DOHH2 (cell line): ENCODE results near the gene TBC1D25.

Experiments
- H3F3A ChIP-seq: fragments of 200-600 bp; sonication (generic), shearing (Covaris generic); 2 replicates; pipeline ENCODE4 v1.6.0; 2016; ENCODE audit warnings: antibody characterized with exemption, mild to moderate bottlenecking; ENCODE audit not compliant: control insufficient read depth, insufficient read depth
- H3K27ac ChIP-seq: fragments of 200-600 bp; sonication (generic); 2 replicates; pipeline ENCODE4 v1.5.1; 2014; ENCODE audit warnings: low read depth, mild to moderate bottlenecking, low read length, moderate library complexity
- H3K27me3 ChIP-seq: fragments of 200-600 bp; sonication (generic); 2 replicates; pipeline ENCODE4 v1.6.1; 2014; ENCODE audit warnings: mild to moderate bottlenecking, low read length, mixed read lengths; ENCODE audit not compliant: control insufficient read depth
- H3K36me3 ChIP-seq: fragments of 200-600 bp; sonication (generic); 2 replicates; pipeline ENCODE4 v1.6.1; 2014; ENCODE audit warnings: mild to moderate bottlenecking, low read length, moderate library complexity, mixed read lengths; ENCODE audit not compliant: control insufficient read depth
- H3K4me1 ChIP-seq: fragments of 200-600 bp; sonication (generic); 2 replicates; pipeline ENCODE4 v1.6.1; 2014; ENCODE audit warnings: mild to moderate bottlenecking, low read length, mixed read lengths; ENCODE audit not compliant: control insufficient read depth
- H3K4me2 ChIP-seq: fragments of 200-600 bp; sonication (generic); 2 replicates; pipeline ENCODE4 v1.6.0; 2014; ENCODE audit warnings: mild to moderate bottlenecking, low read length, moderate library complexity
- H3K4me3 ChIP-seq: fragments of 200-600 bp; sonication (generic); 2 replicates; pipeline ENCODE4 v1.5.1; 2014; ENCODE audit warnings: mild to moderate bottlenecking, low read length, mixed read lengths
- H3K79me2 ChIP-seq: fragments of 200-600 bp; sonication (generic); 2 replicates; pipeline ENCODE4 v1.6.1; 2014; ENCODE audit warnings: mild to moderate bottlenecking, low read length, mixed read lengths; ENCODE audit not compliant: control insufficient read depth
- H3K9me2 ChIP-seq: fragments of 200-600 bp; sonication (generic); replicated peaks from 2 replicates; pipeline ENCODE4 v1.6.1; 2014; ENCODE audit warnings: mild to moderate bottlenecking, low read length, mixed read lengths; ENCODE audit not compliant: control insufficient read depth
- H3K9me3 ChIP-seq: fragments of 200-600 bp; sonication (generic); 2 replicates; pipeline ENCODE4 v1.6.1; 2014; ENCODE audit warnings: antibody characterized with exemption, low read length, mixed read lengths; ENCODE audit not compliant: control insufficient read depth, insufficient read depth
- H4K20me1 ChIP-seq: fragments of 200-600 bp; sonication (generic); 2 replicates; pipeline ENCODE4 v1.6.0; 2014; ENCODE audit warnings: low read depth, mild to moderate bottlenecking, antibody characterized with exemption, low read length, moderate library complexity; ENCODE audit not compliant: control insufficient read depth, insufficient read depth
- EZH2phosphoT487 ChIP-seq: fragments of 200-600 bp; sonication (generic); IDR thresholded peaks from 2 replicates; pipeline ENCODE4 v1.6.1; 2017; ENCODE audit warnings: borderline replicate concordance, mild to moderate bottlenecking, antibody characterized with exemption, low read length, moderate library complexity, mixed read lengths
- TF ChIP-seq, protein P1 (sequence below): fragments of 200-600 bp; sonication (generic); IDR thresholded peaks from one replicate; pipeline ENCODE4 v1.5.1; 2014; ENCODE audit warnings: antibody characterized with exemption, mild to moderate bottlenecking, low read depth, low read length; ENCODE audit not compliant: poor library complexity, severe bottlenecking

Gene TBC1D25

GRCh38 chrX:48533165-48533564 lies 6.3 kb upstream of the TBC1D25 start:
- H3K9me2 ChIP-seq, result no peaks in the 10 kb centered on the region
- no peaks in the 10 kb centered on the region for H4K20me1 ChIP-seq
- no peaks in the 10 kb centered on the region for H3K9me3 ChIP-seq
- no peak for TF ChIP-seq EZH2phosphoT487
- TF ChIP-seq, protein P1, sequence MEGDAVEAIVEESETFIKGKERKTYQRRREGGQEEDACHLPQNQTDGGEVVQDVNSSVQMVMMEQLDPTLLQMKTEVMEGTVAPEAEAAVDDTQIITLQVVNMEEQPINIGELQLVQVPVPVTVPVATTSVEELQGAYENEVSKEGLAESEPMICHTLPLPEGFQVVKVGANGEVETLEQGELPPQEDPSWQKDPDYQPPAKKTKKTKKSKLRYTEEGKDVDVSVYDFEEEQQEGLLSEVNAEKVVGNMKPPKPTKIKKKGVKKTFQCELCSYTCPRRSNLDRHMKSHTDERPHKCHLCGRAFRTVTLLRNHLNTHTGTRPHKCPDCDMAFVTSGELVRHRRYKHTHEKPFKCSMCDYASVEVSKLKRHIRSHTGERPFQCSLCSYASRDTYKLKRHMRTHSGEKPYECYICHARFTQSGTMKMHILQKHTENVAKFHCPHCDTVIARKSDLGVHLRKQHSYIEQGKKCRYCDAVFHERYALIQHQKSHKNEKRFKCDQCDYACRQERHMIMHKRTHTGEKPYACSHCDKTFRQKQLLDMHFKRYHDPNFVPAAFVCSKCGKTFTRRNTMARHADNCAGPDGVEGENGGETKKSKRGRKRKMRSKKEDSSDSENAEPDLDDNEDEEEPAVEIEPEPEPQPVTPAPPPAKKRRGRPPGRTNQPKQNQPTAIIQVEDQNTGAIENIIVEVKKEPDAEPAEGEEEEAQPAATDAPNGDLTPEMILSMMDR, result no peak
- H3K4me3 ChIP-seq, result no peak overlapping the region
- no peaks in the 10 kb centered on the region for H3K27me3 ChIP-seq
- no peaks in the 10 kb centered on the region for H3F3A ChIP-seq
- H3K27ac ChIP-seq, result no peak overlapping the region
- H3K79me2 ChIP-seq, result no peaks in the 10 kb centered on the region
- peaks cover 8% of the 10 kb centered on the region for H3K36me3 ChIP-seq
- no peak overlapping the region for H3K4me2 ChIP-seq
- no peaks in the 10 kb centered on the region for H3K4me1 ChIP-seq

GRCh38 chrX:48538641-48539344 lies 721 bp upstream of the TBC1D25 start:
- Histone ChIP-seq H3K9me2 (no peaks in the 10 kb centered on the region), H3K36me3 (peaks cover 2% of the 10 kb centered on the region; the same call in 1 of the 2 replicates), H3K4me2 (peak overlapping the region; percentile 45), H3K9me3 (no peaks in the 10 kb centered on the region), H4K20me1 (no peaks in the 10 kb centered on the region), H3K4me3 (peak overlapping the region; percentile 91), H3K27ac (no peak overlapping the region), H3K79me2 (peaks cover 16% of the 10 kb centered on the region), H3F3A (no peaks in the 10 kb centered on the region), H3K27me3 (no peaks in the 10 kb centered on the region), H3K4me1 (peaks cover 19% of the 10 kb centered on the region)
- TF ChIP-seq EZH2phosphoT487, result no peak
- TF ChIP-seq, protein P1, result no peak

GRCh38 chrX:48540028-48540375 lies 488 bp downstream of the TBC1D25 start:
- peak overlapping the region; percentile 61 for H3K27ac ChIP-seq
- H3K9me3 ChIP-seq, result no peaks in the 10 kb centered on the region
- H3F3A ChIP-seq, result no peaks in the 10 kb centered on the region
- H3K4me2 ChIP-seq, result peak overlapping the region; percentile 86
- H3K9me2 ChIP-seq, result no peaks in the 10 kb centered on the region
- H3K4me3 ChIP-seq, result peak overlapping the region; percentile 91
- H3K4me1 ChIP-seq, result peaks cover 19% of the 10 kb centered on the region
- no peaks in the 10 kb centered on the region for H3K27me3 ChIP-seq
- H3K79me2 ChIP-seq, result peaks cover 16% of the 10 kb centered on the region
- H4K20me1 ChIP-seq, result no peaks in the 10 kb centered on the region
- H3K36me3 ChIP-seq, result peaks cover 8% of the 10 kb centered on the region
- no peak for TF ChIP-seq EZH2phosphoT487
- TF ChIP-seq, protein P1, result no peak
